Stimulated activated CD4-positive, alpha-beta T cell treated with anti-CD3 and anti-CD28 coated beads, Interleukin-1b, Interleukin-23, amount 100 ng/mL, for 24 hours (primary cell): ENCODE data around the gene C1QTNF6.

Source experiments
- DNase-seq, 4 experiments: peaks; one replicate each; pipeline ENCODE4 v3.0.0-alpha.2; 2020; ENCODE audit warnings: low read depth in 4 of 4, low spot score in 1 of 4

C1QTNF6 gene

DNA sequence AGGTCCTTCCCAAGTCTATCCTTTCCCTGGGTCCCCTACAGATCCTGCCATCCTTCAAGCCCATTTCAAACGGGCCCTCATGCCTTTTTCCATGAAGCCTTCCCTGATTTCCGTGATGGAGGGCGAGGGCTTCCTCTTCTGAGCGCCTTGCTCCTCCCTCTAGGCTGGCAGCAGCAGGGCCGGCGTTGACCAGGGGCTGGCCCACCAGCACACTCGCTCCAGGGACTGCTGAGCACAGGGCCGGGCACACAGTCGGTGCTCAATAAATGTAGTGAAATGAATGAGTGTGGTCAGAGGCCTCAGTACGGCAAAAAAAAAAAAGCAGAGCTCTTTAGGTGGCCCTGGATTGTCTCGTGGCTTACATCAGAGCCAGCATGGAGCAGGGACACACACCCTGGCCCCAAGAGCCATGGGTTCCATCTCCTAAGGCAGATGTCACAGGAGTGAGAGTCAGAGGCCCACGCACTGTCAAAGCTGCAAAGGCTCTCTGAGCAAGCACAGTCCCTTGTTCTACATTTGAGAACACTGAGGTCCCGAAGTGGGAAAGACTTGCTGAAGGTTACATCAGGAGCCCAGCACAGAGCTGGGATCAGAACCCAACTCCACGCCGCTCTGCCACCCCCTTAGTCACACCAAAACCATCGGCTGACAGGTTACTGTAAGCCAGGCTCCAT lies 41.4 kb downstream of the C1QTNF6 start:
- no peak for DNase-seq

DNA sequence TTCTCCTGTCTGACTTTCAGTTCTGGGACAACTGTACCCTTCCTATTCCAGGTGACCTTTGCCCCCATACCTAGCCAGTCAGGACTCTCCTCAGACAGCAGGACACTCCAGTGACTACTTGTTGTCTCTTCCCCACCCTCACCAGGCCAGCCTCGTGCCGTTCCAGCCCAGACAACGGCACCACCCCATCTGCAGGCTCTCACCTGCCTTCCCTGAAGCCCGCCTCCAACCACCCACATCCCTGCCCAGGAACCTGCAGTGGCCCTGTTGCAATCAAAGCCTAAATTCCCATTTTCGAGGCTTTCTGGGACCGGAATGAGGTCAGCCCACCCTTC lies 42.0 kb downstream of the C1QTNF6 start:
- DNase-seq: no peak

DNA sequence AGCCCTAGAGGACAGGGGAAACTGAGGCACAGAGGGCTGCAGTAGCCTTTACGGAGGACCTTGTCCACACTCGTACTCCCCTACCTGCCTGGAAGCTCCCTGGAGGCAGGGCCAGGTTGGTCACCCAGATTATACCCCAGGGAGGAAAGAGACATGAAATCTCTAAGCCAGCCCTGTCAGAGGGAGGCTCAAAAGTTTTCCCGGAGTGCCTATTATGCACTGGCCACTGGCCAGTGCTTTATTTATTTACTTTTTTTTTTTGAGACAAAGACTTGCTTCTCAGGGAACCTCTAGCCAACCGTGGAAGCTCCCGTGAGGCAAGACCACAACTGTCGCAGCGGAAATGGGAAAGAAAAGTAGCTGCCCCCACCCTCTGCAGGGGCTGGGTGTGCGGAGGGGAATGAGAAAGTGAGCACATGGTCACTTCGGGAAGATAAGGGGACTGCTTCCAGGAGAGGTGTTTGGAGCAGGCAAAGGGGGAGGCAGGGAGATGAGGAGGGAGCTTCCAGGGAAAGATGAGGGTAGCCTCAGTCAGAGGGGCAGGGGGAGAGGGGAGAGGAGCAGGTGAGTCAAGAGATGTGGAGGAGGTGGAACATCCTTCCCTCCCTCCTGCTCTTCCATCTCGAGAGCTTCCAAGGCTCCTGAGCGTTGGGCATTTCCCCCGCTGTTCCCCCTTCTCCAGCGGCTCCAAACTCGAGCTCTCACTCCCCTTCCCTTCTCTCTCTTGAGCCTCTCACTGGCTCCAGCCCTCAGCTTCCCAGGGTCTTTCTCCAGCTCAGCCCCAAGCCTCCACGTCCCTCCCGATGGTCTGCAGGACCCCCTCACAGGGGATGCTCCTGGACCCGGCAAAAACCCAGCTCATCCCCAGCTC lies 42.6 kb downstream of the C1QTNF6 start:
- DNase-seq: no peak

DNA sequence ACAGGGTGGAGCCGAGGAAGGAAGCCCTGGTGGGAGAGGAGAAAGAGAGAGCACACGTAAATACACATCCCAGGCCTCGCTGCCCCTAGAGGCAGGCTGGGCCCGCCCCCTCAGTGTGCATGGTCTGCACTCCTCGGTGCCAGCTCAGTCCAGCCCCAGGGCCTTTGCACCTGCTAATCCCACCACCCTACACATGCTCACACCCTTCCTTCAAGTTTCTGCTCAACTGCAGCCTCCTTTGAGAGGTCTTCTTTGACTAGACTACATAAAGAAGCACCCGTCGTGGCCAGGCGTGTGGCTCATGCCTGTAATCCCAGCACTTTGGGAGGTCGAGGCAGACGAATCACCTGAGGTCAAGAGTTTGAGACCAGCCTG lies 43.9 kb downstream of the C1QTNF6 start:
- no peak for DNase-seq

DNA sequence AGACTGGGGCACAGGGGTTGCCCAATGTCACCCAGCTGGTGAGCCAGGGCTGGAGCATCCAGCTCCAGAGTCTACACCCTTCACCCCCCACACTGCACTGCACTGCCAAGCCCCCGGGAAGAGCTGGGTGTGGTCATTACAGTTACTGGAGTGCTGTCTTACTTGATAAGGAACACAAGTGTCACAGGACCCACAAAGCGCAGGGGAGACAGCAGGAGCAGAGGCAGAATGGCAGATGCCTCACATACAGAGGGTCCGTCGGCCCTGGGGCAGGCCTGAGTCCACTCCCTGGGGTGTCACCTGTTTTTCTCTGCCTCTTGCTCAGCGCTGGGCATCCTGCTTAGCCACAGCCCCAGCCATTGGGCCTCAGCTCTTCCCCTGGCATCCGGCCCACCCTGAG lies 46.1 kb downstream of the C1QTNF6 start:
- DNase-seq: no peak

DNA sequence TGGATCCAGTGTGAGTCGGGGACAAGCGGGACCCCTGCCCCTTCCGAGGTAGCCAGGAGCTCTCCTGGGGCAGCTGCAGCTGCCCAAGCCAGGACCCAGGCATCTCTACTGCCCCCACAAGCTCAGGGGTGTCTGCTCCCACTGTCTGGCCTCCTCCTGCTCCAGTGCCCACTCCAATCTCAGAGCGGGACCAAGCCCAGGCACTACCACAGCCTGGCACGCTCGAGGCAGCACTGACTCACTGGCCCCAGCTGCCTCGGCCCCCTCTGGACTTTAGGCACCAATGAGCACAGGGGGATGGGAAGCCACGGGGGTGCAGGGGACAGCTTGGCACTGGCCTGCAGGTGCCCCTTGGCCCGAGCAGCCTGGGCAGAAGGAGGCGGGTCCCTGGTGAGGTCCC lies 46.6 kb downstream of the C1QTNF6 start:
- no peak for DNase-seq

DNA sequence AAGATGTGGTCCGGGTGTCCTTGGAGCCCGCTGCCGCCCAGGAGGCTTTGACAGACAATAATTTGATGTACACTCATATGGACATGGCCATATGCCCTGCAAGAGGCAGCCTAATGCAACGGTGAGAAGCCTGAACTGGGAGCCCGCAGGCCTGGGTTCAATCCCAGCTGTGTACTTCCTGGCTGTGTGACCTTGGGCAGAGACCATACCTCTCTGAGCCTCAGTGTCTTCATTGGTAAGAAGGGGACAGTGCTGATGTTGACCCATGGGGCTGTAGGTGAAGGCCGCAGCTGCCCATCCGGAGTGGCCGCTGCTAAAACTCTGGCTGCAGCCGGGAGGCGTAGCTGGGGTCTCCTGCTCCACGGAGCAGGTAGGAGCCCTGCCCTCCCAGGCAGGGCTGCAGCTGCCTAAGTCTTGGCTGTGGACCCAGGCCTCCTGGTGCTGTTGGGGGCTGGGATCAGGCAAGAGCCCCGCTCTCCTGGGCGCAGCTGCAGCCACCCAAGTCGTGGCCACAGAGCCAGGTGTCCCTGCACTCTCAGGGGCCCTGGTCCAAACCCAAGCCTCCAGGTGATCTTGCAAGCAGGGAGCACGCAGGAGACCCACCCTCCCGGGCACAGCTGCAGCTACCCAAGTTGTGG lies 47.2 kb downstream of the C1QTNF6 start:
- no peak for DNase-seq

DNA sequence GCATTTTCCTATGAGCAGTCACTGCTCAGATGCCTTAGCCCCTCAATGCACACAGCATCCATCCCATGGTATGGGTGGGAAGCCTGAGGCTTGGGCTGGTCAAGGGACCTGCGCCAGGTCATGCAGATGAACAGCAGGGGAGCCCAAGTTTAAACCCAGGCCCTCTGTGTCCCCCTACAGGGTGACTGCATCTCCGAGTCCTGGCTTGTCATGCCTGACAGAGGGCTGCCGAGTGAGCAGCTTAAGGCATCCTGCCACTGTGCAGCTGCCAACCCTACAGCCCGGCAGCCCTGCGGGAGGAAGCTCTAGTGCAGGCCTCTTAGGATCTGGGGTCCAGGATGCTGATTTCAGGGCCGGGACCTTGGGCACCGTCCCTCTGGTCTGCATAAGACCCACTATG lies 48.3 kb downstream of the C1QTNF6 start:
- DNase-seq: no peak

DNA sequence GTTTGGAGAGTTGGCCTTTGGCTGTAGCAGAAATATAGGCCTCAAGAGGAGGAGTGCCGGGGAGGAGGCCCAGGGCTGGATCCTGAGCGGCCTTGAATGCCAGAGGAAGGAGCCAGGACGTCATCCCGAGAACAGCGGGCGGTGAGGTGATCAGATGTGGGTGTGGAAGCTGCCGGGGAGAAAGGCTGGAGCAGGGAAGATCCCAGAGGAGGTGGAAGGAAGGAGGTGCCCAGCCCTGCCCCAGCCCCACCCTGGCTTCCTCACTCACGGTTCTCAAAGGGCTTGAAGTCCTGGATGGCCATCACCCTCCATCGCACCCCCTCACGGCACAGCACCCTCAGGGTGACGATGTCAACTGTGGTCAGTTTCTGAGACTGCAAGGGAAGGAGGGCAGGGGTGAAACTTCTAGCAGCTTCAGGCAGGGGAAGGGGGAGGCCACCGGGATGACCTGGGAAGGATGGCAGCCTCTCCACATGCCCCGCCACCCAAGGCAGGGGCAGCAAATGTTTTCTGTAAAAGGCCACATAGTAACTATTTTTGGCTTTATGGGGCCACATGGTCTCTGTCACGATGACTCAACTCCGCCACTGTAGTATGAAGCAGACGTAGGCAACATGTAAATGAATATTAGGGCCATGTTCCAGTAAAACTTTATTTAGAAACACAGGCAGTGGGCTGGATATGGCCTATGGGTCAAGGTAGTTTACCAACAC lies 49.0 kb downstream of the C1QTNF6 start:
- no peak for DNase-seq

DNA sequence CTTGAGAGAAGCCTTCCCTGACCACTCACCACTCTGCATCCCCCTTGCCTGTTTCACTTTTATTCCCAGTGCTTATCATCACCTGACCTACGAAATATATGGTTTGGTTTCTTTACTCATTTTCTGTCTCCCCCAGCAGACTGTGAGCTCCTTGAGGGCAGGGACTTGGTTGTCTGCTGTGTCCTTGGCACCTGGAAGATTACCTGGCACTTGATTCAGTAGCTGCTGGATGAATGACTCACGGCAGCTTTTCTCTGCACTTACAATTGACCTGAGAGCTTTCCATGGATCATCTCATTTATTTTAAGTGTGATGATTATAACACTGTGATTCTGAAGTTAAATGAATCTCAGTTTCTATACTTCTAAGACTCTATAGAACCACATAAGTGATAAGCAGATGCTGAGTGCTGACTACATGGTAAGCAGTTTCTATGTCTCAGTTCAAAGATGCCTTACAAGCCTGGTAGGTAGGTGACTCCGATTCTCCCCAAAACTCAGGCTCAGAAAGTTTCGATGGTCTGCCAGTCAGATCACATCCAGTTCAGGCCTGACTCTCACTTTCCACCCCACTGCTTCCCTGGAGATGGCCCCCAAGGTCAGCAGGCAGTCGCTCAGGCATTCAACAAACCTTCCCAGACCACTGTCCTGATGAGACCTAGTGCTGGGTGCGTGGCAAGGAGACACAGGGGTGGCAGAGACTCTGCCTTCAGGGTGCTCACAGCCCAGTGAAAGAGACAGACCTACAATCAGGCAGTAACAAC lies 50.0 kb downstream of the C1QTNF6 start:
- no peak for DNase-seq

DNA sequence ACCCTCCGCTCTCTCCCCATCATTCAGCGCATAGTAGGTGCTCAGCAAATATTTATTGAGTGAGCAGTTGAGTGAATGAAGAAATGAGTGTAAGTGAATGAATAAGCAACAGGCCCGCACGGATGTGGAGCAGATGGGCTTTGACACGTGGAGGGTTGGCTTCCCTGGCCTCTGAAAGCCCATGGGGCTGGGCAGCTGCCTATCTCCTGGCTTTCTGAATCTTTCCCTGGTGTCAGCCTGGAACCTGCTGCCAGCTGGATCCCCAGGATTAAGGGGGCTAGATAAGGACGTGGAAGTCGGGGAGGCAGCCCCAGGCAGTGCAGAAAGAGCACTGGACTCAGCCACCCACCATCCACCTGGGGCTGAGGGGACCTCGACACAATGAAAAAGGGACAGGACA lies 50.9 kb downstream of the C1QTNF6 start:
- no peak for DNase-seq

DNA sequence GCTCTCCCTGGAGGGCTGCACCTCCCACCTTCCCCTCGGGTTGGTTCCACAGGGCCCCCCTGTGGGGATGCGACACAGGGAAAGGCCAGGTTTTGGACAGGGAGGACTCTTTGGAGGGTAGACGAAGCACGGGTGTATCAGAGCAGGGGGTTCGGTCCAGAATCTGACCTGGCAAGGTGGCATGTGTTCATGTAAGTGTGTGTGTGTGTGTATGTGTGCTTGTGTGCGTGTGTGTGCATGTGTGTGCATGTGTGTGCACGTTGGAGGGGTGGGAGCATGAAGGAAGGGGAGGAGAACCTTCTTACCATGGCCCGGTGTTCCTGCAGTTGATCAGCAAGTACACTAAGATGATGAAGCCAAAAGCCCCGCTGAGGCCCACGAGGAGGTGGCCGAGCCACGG lies 53.0 kb downstream of the C1QTNF6 start:
- DNase-seq: no peak

DNA sequence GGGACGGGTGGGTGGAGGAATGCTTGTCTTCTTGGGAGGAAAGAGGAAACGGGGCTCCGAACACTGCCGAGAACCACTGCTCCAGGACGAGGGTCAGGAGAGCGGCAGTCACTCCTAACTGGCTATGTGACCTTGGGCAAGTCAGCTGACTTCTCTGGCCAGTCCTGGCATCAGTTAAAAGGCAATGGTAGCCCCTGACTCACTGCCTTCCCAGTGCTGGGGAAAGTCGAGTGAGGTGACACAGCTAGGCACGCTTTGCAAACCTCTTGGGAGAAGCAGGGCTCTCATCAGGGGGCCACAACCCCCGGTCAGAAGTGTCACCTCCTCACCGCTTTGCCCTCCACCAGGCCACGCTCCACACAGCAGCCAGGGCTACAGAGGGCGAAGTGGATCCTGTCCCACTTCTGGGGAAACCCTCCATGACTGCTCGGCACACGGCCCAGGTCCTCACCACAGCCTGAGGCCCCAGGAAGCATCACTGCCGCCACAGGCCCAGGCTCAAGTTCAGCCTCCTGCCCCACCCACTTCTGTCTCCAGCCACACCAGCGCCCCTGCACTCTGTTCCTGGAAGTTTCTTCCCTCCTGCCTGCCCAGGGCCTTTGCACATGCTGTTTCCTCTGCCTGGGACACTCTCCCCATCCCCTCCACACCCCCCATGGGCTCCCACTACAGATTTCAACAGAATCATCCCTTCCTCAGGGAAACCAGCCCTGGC lies 54.6 kb downstream of the C1QTNF6 start:
- no peak for DNase-seq

DNA sequence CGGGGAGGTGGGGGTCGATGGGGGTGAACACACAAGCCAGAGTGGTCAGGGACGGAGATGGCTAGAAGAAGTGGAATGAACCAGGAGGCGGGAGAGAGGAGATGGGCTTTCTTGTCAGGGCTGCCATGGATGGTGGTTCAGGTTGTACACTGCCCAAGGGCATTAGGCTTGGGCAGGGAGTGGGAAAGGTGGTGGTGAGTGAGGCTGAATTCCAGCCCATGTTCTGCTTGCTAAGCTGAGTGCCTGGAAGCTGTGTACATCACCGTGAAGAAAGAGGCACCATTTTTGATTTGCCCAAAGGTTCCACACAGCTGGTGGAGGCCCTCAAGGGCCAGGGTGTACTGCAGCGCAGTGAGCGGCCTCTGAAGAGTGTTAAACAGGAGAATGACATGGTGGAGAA lies 55.3 kb downstream of the C1QTNF6 start:
- no peak for DNase-seq
